A549 (cell line): ENCODE results near the gene C17orf78. TPM values are rescaled to one million over a fixed set of nuclear protein-coding genes. Genes with fewer than 3 reads are reported as not detected.
A peak's percentile ranks its signal among the peaks of the same experiment; 100 is the strongest.

Experiments
- ATAC-seq, 2 experiments: fragments of 200-7000 bp in 1 of 2; fragments of >200 bp in 1 of 2; cut with Nextera tagmentation in 1 of 2; cut with Tn5 transposase in 1 of 2; 3 replicates each; pipeline versions ENCODE4 v1.8.0 to v1.9.1; 2018 to 2020; ENCODE audit warnings: mild to moderate bottlenecking in 1 of 2, moderate library complexity in 1 of 2
- CTCF ChIA-PET: fragments of 300-600 bp; sonication (Branson Sonifier 250); formaldehyde crosslinking; extraction: SDS; loops from one replicate; lab custom pipeline; 2021; ENCODE audit warnings: antibody characterized with exemption, inconsistent platforms; lab: Yijun Ruan, JAX
- POLR2A ChIA-PET: fragments of 350-600 bp; formaldehyde crosslinking; extraction: SDS; loops from one replicate; lab custom pipeline; 2021; ENCODE audit warnings: antibody characterized with exemption, inconsistent platforms; lab: Yijun Ruan, JAX
- DNase-seq, 2 experiments: peaks; one replicate each; pipeline versions ENCODE4 v3.0.0 to v3.0.0-alpha.2; 2011 to 2016; ENCODE audit warnings: low read depth in 1 of 2, low spot score in 1 of 2
- FAIRE-seq: peaks from 2 replicates; lab custom pipeline; 2011; peaks lifted over from hg19 to GRCh38; lab: Jason Lieb, UNC
- H3K27ac ChIP-seq, 2 experiments: fragments of >200 bp; sonication (Bioruptor Twin); formaldehyde crosslinking; 3 replicates each; pipeline ENCODE4 v1.5.1; 2016 to 2017
- H3K4me1 ChIP-seq: fragments of >200 bp; sonication (Bioruptor Twin); formaldehyde crosslinking; 3 replicates; pipeline ENCODE4 v1.6.1; 2016
- H3K4me2 ChIP-seq: fragments of >200 bp; sonication (Bioruptor Twin); formaldehyde crosslinking; 3 replicates; pipeline ENCODE4 v1.6.1; 2016
- H3K4me3 ChIP-seq: fragments of >200 bp; sonication (Bioruptor Twin); formaldehyde crosslinking; 3 replicates; pipeline ENCODE4 v1.5.1; 2016
- H3K9me3 ChIP-seq: fragments of >200 bp; sonication (Bioruptor Twin); formaldehyde crosslinking; 3 replicates; pipeline ENCODE4 v1.6.1; 2016
- BHLHE40 ChIP-seq: IDR thresholded peaks from 2 replicates; pipeline ENCODE4 v1.6.1; 2012; ENCODE audit warnings: low read depth, low read length, inconsistent platforms
- CBX8 ChIP-seq: fragments of 200-600 bp; sonication (generic); IDR thresholded peaks from 2 replicates; pipeline ENCODE4 v1.6.1; 2016
- CEBPB ChIP-seq, 2 experiments: fragments of >200 bp in 1 of 2; sonication (Bioruptor Twin) in 1 of 2; formaldehyde crosslinking in 1 of 2; IDR thresholded peaks; 2 replicates each; pipeline ENCODE4 v1.6.1; 2012 to 2016
- EHF ChIP-seq: fragments of 250-450 bp; sonication (Bioruptor Pico); IDR thresholded peaks from 2 replicates; pipeline ENCODE4 v1.5.0; 2020; ENCODE audit warnings: mild to moderate bottlenecking
- EHMT2 ChIP-seq: fragments of 200-600 bp; sonication (generic); IDR thresholded peaks from 2 replicates; pipeline ENCODE4 v1.6.1; 2016; ENCODE audit warnings: antibody characterized with exemption, low read depth, mild to moderate bottlenecking, moderate library complexity
- ESRRA ChIP-seq: fragments of 150-350 bp; IDR thresholded peaks from 2 replicates; pipeline ENCODE4 v1.6.1; 2014; ENCODE audit warnings: mild to moderate bottlenecking, low read length, borderline replicate concordance
- FOSL2 ChIP-seq, 2 experiments: fragments of 450-650 bp in 1 of 2; fragments of >200 bp in 1 of 2; sonication (Bioruptor Twin) in 1 of 2; formaldehyde crosslinking; IDR thresholded peaks; 2 replicates each; pipeline versions ENCODE4 v1.5.0 to v1.6.1; 2016 to 2020; ENCODE audit warnings: mild to moderate bottlenecking in 1 of 2, moderate library complexity in 1 of 2
- HDAC2 ChIP-seq: fragments of 200-600 bp; sonication (generic); IDR thresholded peaks from 2 replicates; pipeline ENCODE4 v1.6.1; 2016
- HOXB13 ChIP-seq: fragments of 250-450 bp; sonication (Bioruptor Pico); IDR thresholded peaks from 2 replicates; pipeline ENCODE4 v1.5.0; 2020; ENCODE audit warnings: low read depth, mild to moderate bottlenecking, moderate library complexity
- HOXB5 ChIP-seq: fragments of 250-450 bp; sonication (Bioruptor Pico); IDR thresholded peaks from 2 replicates; pipeline ENCODE4 v1.5.0; 2020; ENCODE audit warnings: mild to moderate bottlenecking, moderate library complexity
- JUN ChIP-seq, 2 experiments: fragments of >200 bp; sonication (Bioruptor Twin); formaldehyde crosslinking; IDR thresholded peaks; 2 replicates in 1 of 2; 3 replicates in 1 of 2; pipeline ENCODE4 v1.6.1; 2016 to 2017
- JUNB ChIP-seq: fragments of >200 bp; sonication (Bioruptor Twin); formaldehyde crosslinking; IDR thresholded peaks from 2 replicates; pipeline ENCODE4 v1.6.1; 2016
- KDM1A ChIP-seq: fragments of 200-600 bp; sonication (generic); IDR thresholded peaks from 2 replicates; pipeline ENCODE4 v1.6.1; 2016; ENCODE audit warnings: low read depth, mild to moderate bottlenecking
- KDM5A ChIP-seq: fragments of 200-600 bp; sonication (generic); IDR thresholded peaks from 2 replicates; pipeline ENCODE4 v1.6.1; 2016; ENCODE audit warnings: antibody characterized with exemption, mild to moderate bottlenecking
- MYC ChIP-seq: IDR thresholded peaks from 2 replicates; pipeline ENCODE4 v1.6.1; 2012; ENCODE audit warnings: mild to moderate bottlenecking, inconsistent platforms, low read length, improper control_type of control experiment, borderline replicate concordance
- RARB ChIP-seq: fragments of 250-450 bp; sonication (Bioruptor Pico); IDR thresholded peaks from 2 replicates; pipeline ENCODE4 v1.8.0; 2021; ENCODE audit warnings: mild to moderate bottlenecking, moderate library complexity
- SMC3 ChIP-seq: fragments of >200 bp; sonication (Bioruptor Twin); formaldehyde crosslinking; IDR thresholded peaks from 3 replicates; pipeline ENCODE4 v1.6.1; 2018; ENCODE audit warnings: inconsistent platforms
- SREBF2 ChIP-seq: fragments of 450-650 bp; IDR thresholded peaks from 2 replicates; pipeline ENCODE4 v1.6.1; 2014; ENCODE audit warnings: mild to moderate bottlenecking, moderate library complexity
- ZFP36 ChIP-seq: fragments of 450-650 bp; IDR thresholded peaks from 2 replicates; pipeline ENCODE4 v1.6.1; 2014; ENCODE audit warnings: borderline replicate concordance; ENCODE audit not compliant: partially characterized antibody
- WGBS: methylation state at CpG from one replicate; pipeline ENCODE4 v1.1.6; 2017; ENCODE audit errors: missing lambda C conversion rate; 5-methylcytosine and 5-hydroxymethylcytosine counted together
- polyA plus RNA-seq, 4 experiments: library from polyadenylated mRNA; depleted of rRNA in 3 of 4; stranded (reverse); fragments of >200 nt; fragmentation: RNase III in 1 of 4; extraction: RNeasy Plus Mini Kit Qiagen cat#74134 plus additional on column Dnase treatment in 1 of 4; gene quantifications; 2 replicates in 3 of 4; 3 replicates in 1 of 4; pipeline ENCODE4 v1.2.3, GENCODE V29; 2011 to 2017
- TF ChIP-seq, protein P1 (sequence below): fragments of 450-650 bp; IDR thresholded peaks from 2 replicates; pipeline ENCODE4 v1.6.1; 2014; ENCODE audit warnings: antibody characterized with exemption
- TF ChIP-seq, protein P2 (sequence below): IDR thresholded peaks from 2 replicates; pipeline ENCODE4 v1.6.1; 2012
- TF ChIP-seq, protein P3 (sequence below): fragments of 150-350 bp; IDR thresholded peaks from 2 replicates; pipeline ENCODE4 v1.6.1; 2014; ENCODE audit warnings: low read depth, mild to moderate bottlenecking, low read length
- TF ChIP-seq, protein P4 (sequence below): IDR thresholded peaks from 2 replicates; pipeline ENCODE4 v1.6.1; 2012; ENCODE audit warnings: low read depth, borderline replicate concordance
- TF ChIP-seq, protein P5 (sequence below): fragments of >200 bp; sonication (Bioruptor Twin); formaldehyde crosslinking; IDR thresholded peaks from 2 replicates; pipeline ENCODE4 v1.6.1; 2016
- TF ChIP-seq, protein P6 (sequence below): fragments of >200 bp; sonication (Bioruptor Twin); formaldehyde crosslinking; IDR thresholded peaks from 3 replicates; pipeline ENCODE4 v1.6.1; 2016

Gene C17orf78
- polyA plus RNA-seq, 2 of the 4 experiments (the other 2 are of a cell fraction), result not detected

DNA sequence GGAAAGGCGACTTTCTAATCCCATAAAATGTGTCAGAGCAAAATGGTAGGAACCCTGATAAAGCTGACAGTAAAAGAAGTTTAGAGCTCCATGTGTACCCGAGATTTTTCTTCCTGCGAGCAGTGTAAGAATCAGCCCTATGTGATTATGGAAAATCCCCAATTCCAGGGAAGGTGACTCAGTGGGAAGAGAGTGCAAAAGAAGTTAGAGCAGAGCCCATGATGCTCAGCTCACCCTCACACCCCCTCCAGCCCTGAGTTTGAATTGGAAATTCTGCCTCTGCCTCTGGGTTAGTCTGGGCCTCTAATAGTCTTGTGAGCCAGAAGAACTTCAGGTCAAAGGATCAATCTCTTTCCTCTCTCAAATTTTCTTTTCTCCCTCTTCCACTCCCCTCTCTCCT lies 12.5 kb downstream of the C17orf78 start:
- Histone ChIP-seq H3K4me3 (no peak overlapping the region), H3K9me3 (no peaks in the 10 kb centered on the region), H3K4me2 (no peak overlapping the region), H3K27ac (peak overlapping the region in 1 of 2 experiments; percentile 29; a peak in 3 of 6 replicates), H3K4me1 (peaks cover 34% of the 10 kb centered on the region)
- WGBS, result 53% methylated on average over 3 of the region's 3 CpGs
- TF ChIP-seq FOSL2 (IDR thresholded peaks at IDR 0.05) (no peak), FOSL2 (CRISPR knock-in tag; IDR thresholded peaks at IDR 0.05) (peak; percentile 2; the same call in 1 of the 2 replicates), KDM1A (no peak)
- FAIRE-seq (no peak), DNase-seq (no peak), ATAC-seq (peak; percentile 46 to 66; a peak in 4 of 6 replicates)
- ChIA-PET POLR2A (interaction anchor here (1.0 kb wide), 1 partner anchor 19 kb away, joined by 3 read pairs; the partner anchor contains the start of genes ACACA and TADA2A), CTCF (interaction anchor here (0.5 to 12.2 kb wide), 6 partner anchors 9 to 103 kb away, joined by 3 to 204 read pairs (median 4); partner anchors contain the start of gene C17orf78)

DNA sequence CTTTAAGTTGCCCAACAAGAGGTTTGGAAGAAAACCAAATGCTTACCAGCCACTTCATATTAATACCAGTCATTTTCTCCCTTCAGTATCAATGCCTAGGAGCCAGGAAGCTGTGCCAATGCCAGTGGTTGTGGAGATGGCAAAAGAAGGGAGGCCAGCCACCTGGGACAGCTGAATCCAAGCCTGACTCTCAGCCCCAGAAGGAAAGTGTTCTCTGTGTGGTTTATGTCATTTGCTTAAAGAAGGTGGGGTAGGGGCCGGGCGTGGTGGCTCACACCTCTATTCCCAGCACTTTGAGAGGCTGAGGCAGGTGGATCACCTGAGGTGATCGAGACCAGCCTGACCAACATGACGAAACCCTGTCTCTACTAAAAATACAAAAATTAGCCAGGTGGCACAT lies 13.4 kb downstream of the C17orf78 start:
- H3K4me1 ChIP-seq, result peaks cover 32% of the 10 kb centered on the region
- no peak overlapping the region for H3K4me3 ChIP-seq
- H3K27ac ChIP-seq, result no peak overlapping the region
- TF ChIP-seq BHLHE40 (no peak), RARB (CRISPR knock-in tag) (no peak), HOXB5 (no peak), EHF (CRISPR knock-in tag) (no peak), JUN (IDR thresholded peaks at IDR 0.05) (no peak), SREBF2 (no peak), HOXB13 (CRISPR knock-in tag) (no peak), SMC3 (no peak), HDAC2 (no peak), KDM5A (no peak), FOSL2 (IDR thresholded peaks at IDR 0.05) (no peak), FOSL2 (CRISPR knock-in tag; IDR thresholded peaks at IDR 0.05) (no peak), JUNB (no peak)
- TF ChIP-seq, protein P1, sequence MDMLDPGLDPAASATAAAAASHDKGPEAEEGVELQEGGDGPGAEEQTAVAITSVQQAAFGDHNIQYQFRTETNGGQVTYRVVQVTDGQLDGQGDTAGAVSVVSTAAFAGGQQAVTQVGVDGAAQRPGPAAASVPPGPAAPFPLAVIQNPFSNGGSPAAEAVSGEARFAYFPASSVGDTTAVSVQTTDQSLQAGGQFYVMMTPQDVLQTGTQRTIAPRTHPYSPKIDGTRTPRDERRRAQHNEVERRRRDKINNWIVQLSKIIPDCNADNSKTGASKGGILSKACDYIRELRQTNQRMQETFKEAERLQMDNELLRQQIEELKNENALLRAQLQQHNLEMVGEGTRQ, result no peak
- TF ChIP-seq, protein P2, sequence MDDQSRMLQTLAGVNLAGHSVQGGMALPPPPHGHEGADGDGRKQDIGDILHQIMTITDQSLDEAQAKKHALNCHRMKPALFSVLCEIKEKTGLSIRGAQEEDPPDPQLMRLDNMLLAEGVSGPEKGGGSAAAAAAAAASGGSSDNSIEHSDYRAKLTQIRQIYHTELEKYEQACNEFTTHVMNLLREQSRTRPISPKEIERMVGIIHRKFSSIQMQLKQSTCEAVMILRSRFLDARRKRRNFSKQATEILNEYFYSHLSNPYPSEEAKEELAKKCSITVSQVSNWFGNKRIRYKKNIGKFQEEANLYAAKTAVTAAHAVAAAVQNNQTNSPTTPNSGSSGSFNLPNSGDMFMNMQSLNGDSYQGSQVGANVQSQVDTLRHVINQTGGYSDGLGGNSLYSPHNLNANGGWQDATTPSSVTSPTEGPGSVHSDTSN, result no peak
- 98% methylated on average over 4 of the region's 4 CpGs for WGBS
- H3K4me2 ChIP-seq, result no peak overlapping the region
- no peak for FAIRE-seq
- POLR2A ChIA-PET, result no interaction called here
- ATAC-seq, result no peak
- CTCF ChIA-PET, result interaction anchor here (1.2 to 12.2 kb wide), 3 partner anchors 14 to 102 kb away, joined by 5 to 204 read pairs (median 6); partner anchors contain the start of gene C17orf78
- no peak for DNase-seq
- H3K9me3 ChIP-seq, result no peaks in the 10 kb centered on the region

DNA sequence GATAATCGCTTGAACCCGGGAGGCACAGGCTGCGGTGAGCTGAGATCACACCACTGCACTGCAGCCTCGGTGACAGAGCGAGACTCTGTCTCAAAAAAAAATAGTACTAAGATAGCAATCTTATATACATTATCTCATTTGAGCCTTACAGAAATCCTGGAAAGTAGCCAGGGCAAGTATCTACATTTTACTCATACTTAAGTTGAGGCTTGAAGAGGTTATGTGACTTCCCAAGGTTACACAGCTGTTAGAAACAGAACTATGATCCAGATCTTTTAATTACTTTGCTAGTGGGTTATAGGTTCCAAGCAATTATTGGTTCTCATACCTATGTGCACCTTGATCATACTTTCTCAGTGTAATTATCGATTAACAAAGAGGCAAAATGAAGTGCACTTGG lies 15.4 kb downstream of the C17orf78 start:
- no peak for TF ChIP-seq ZFP36
- no peak for TF ChIP-seq CEBPB (IDR thresholded peaks at IDR 0.05)
- no peak for TF ChIP-seq KDM1A
- TF ChIP-seq ESRRA, result no peak
- no peak for TF ChIP-seq CBX8
- Histone ChIP-seq H3K4me2 (no peak overlapping the region), H3K4me1 (peaks cover 25% of the 10 kb centered on the region), H3K4me3 (no peak overlapping the region), H3K9me3 (no peaks in the 10 kb centered on the region), H3K27ac (no peak overlapping the region)
- FAIRE-seq, result no peak
- no peak for DNase-seq
- ChIA-PET POLR2A (no interaction called here), CTCF (interaction anchor here (0.6 to 12.2 kb wide), 5 partner anchors 16 to 972 kb away, joined by 3 to 204 read pairs (median 3); partner anchors contain the start of gene C17orf78)
- ATAC-seq, result no peak
- WGBS, result 89% methylated on average over 6 of the region's 6 CpGs

DNA sequence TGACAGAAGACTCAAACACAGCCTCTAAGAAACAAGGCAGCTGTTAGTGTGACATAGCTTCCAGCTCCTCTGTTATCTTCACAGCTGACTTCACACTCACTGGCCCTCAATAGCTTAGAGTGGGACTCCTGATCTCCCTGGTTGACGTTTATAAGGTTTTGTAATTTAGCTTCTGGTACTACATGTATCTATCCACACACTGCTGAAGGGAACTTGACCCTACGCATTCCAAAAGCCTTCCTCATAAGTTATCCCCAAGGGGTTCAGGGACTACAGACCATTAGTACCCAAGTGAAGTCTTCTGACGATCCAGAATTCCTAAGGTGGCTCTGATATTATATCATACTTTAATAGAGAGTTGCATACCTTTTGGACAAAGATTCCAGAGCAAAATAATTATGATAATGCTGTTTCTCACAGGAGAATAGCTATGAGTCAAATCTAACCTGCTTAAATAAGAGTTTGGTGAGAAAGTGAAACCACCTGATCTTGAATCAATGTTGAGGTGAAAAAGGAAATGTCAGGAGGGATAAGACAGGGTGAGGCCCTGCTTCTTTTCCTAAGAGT lies 16.3 kb downstream of the C17orf78 start:
- no peak overlapping the region; a peak in 1 of 6 replicates for H3K27ac ChIP-seq
- TF ChIP-seq MYC, result no peak
- TF ChIP-seq, protein P3, sequence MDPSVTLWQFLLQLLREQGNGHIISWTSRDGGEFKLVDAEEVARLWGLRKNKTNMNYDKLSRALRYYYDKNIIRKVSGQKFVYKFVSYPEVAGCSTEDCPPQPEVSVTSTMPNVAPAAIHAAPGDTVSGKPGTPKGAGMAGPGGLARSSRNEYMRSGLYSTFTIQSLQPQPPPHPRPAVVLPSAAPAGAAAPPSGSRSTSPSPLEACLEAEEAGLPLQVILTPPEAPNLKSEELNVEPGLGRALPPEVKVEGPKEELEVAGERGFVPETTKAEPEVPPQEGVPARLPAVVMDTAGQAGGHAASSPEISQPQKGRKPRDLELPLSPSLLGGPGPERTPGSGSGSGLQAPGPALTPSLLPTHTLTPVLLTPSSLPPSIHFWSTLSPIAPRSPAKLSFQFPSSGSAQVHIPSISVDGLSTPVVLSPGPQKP, result no peak
- no peak for TF ChIP-seq JUN (IDR thresholded peaks at IDR 0.05)
- TF ChIP-seq, protein P4, sequence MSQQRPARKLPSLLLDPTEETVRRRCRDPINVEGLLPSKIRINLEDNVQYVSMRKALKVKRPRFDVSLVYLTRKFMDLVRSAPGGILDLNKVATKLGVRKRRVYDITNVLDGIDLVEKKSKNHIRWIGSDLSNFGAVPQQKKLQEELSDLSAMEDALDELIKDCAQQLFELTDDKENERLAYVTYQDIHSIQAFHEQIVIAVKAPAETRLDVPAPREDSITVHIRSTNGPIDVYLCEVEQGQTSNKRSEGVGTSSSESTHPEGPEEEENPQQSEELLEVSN, result no peak
- TF ChIP-seq EHMT2, result no peak
- TF ChIP-seq, protein P5, sequence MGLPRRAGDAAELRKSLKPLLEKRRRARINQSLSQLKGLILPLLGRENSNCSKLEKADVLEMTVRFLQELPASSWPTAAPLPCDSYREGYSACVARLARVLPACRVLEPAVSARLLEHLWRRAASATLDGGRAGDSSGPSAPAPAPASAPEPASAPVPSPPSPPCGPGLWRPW, result no peak
- TF ChIP-seq, protein P6, sequence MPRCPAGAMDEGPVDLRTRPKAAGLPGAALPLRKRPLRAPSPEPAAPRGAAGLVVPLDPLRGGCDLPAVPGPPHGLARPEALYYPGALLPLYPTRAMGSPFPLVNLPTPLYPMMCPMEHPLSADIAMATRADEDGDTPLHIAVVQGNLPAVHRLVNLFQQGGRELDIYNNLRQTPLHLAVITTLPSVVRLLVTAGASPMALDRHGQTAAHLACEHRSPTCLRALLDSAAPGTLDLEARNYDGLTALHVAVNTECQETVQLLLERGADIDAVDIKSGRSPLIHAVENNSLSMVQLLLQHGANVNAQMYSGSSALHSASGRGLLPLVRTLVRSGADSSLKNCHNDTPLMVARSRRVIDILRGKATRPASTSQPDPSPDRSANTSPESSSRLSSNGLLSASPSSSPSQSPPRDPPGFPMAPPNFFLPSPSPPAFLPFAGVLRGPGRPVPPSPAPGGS, result no peak
- no peak for TF ChIP-seq HOXB5
- TF ChIP-seq, all 56 proteins: peak for 0

More for the DNA sequence above, 16.3 kb downstream of the C17orf78 start:
- peaks cover 25% of the 10 kb centered on the region for H3K4me1 ChIP-seq
- FAIRE-seq, result no peak
- POLR2A ChIA-PET, result no interaction called here
- WGBS, result 43% methylated on average over 3 of the region's 3 CpGs
- DNase-seq, result peak in 1 of 2 experiments; percentile 34
- peak; percentile 72 for ATAC-seq
- H3K4me3 ChIP-seq, result no peak overlapping the region
- peak overlapping the region; percentile 57 for H3K4me2 ChIP-seq
- CTCF ChIA-PET, result interaction anchor here (0.7 to 12.2 kb wide), 3 partner anchors 17 to 152 kb away, joined by 3 to 204 read pairs (median 3); partner anchors contain the start of gene C17orf78
- H3K9me3 ChIP-seq, result no peaks in the 10 kb centered on the region
